IPS-18a (cell line): ENCODE results near the gene AQP2.

Source experiments
- H3K27ac ChIP-seq: one replicate; pipeline ENCODE4 v1.5.1; 2013; ENCODE audit warnings: low read length
- H3K27me3 ChIP-seq: one replicate; pipeline ENCODE4 v1.6.1; 2013; ENCODE audit warnings: mild to moderate bottlenecking, low read length; ENCODE audit not compliant: control insufficient read depth, insufficient read depth
- H3K36me3 ChIP-seq: one replicate; pipeline ENCODE4 v1.6.1; 2013; ENCODE audit warnings: low read depth, low read length; ENCODE audit not compliant: control insufficient read depth
- H3K4me1 ChIP-seq: one replicate; pipeline ENCODE4 v1.6.1; 2013; ENCODE audit warnings: low read depth, low read length; ENCODE audit not compliant: control insufficient read depth
- H3K4me3 ChIP-seq: one replicate; pipeline ENCODE4 v1.5.1; 2013; ENCODE audit warnings: low read length
- H3K9ac ChIP-seq: one replicate; pipeline ENCODE4 v1.6.1; 2013; ENCODE audit warnings: mild to moderate bottlenecking, low read length, moderate library complexity
- H3K9me3 ChIP-seq: one replicate; pipeline ENCODE4 v1.6.1; 2013; ENCODE audit warnings: low read depth, low read length; ENCODE audit not compliant: control insufficient read depth

AQP2 gene

GRCh38 chr12:49961993-49962764, 11.6 kb downstream of the AQP2 start:
- H3K9ac ChIP-seq, result no peak overlapping the region
- no peak overlapping the region for H3K4me3 ChIP-seq
- H3K4me1 ChIP-seq, result peaks cover 17% of the 10 kb centered on the region
- no peaks in the 10 kb centered on the region for H3K36me3 ChIP-seq
- peaks cover 56% of the 10 kb centered on the region for H3K27me3 ChIP-seq
- no peak overlapping the region for H3K27ac ChIP-seq
- no peaks in the 10 kb centered on the region for H3K9me3 ChIP-seq

- peaks cover 62% of the 10 kb centered on the region for H3K27me3 ChIP-seq
- H3K27ac ChIP-seq, result no peak overlapping the region
- H3K9ac ChIP-seq, result no peak overlapping the region
- no peaks in the 10 kb centered on the region for H3K36me3 ChIP-seq
- H3K4me3 ChIP-seq, result no peak overlapping the region
- H3K9me3 ChIP-seq, result no peaks in the 10 kb centered on the region
- H3K4me1 ChIP-seq, result peaks cover 17% of the 10 kb centered on the region
These were observed 12.6 kb downstream of the AQP2 start for GRCh38 chr12:49962861-49963765.

GRCh38 chr12:49963976-49964815, 13.7 kb downstream of the AQP2 start:
- H3K4me3 ChIP-seq, result no peak overlapping the region
- no peak overlapping the region for H3K27ac ChIP-seq
- no peak overlapping the region for H3K9ac ChIP-seq
- H3K27me3 ChIP-seq, result peaks cover 62% of the 10 kb centered on the region
- H3K36me3 ChIP-seq, result no peaks in the 10 kb centered on the region
- H3K4me1 ChIP-seq, result peaks cover 15% of the 10 kb centered on the region
- H3K9me3 ChIP-seq, result no peaks in the 10 kb centered on the region

GRCh38 chr12:49964849-49965624, 14.5 kb downstream of the AQP2 start:
- Histone ChIP-seq H3K4me1 (peaks cover 6% of the 10 kb centered on the region), H3K9me3 (no peaks in the 10 kb centered on the region), H3K4me3 (no peak overlapping the region), H3K27ac (no peak overlapping the region), H3K27me3 (peaks cover 54% of the 10 kb centered on the region), H3K9ac (no peak overlapping the region), H3K36me3 (no peaks in the 10 kb centered on the region)

- Histone ChIP-seq H3K27ac (no peak overlapping the region), H3K36me3 (no peaks in the 10 kb centered on the region), H3K27me3 (peaks cover 46% of the 10 kb centered on the region), H3K9me3 (no peaks in the 10 kb centered on the region), H3K4me1 (no peaks in the 10 kb centered on the region), H3K9ac (no peak overlapping the region), H3K4me3 (no peak overlapping the region)
These were observed 15.3 kb downstream of the AQP2 start for GRCh38 chr12:49965836-49966235.

GRCh38 chr12:49966511-49967041, 16.0 kb downstream of the AQP2 start:
- Histone ChIP-seq H3K9ac (no peak overlapping the region), H3K4me3 (no peak overlapping the region), H3K4me1 (no peaks in the 10 kb centered on the region), H3K27ac (no peak overlapping the region), H3K36me3 (no peaks in the 10 kb centered on the region), H3K27me3 (peaks cover 40% of the 10 kb centered on the region), H3K9me3 (no peaks in the 10 kb centered on the region)

GRCh38 chr12:49967042-49967776, 16.7 kb downstream of the AQP2 start:
- Histone ChIP-seq H3K9ac (no peak overlapping the region), H3K4me3 (peak overlapping the region; percentile 52), H3K27me3 (peaks cover 36% of the 10 kb centered on the region)

GRCh38 chr12:49967777-49968250, 17.3 kb downstream of the AQP2 start:
- H3K9me3 ChIP-seq, result no peaks in the 10 kb centered on the region
- H3K4me3 ChIP-seq, result peak overlapping the region; percentile 52
- no peak overlapping the region for H3K27ac ChIP-seq
- H3K27me3 ChIP-seq, result peaks cover 30% of the 10 kb centered on the region
- no peak overlapping the region for H3K9ac ChIP-seq
- H3K4me1 ChIP-seq, result no peaks in the 10 kb centered on the region
- no peaks in the 10 kb centered on the region for H3K36me3 ChIP-seq

More at GRCh38 chr12:49967042-49967776, 16.7 kb downstream of the AQP2 start:
- Histone ChIP-seq H3K9me3 (no peaks in the 10 kb centered on the region), H3K36me3 (no peaks in the 10 kb centered on the region), H3K4me1 (no peaks in the 10 kb centered on the region), H3K27ac (no peak overlapping the region)

GRCh38 chr12:49968471-49968870, 17.9 kb downstream of the AQP2 start:
- no peak overlapping the region for H3K4me3 ChIP-seq
- H3K27ac ChIP-seq, result no peak overlapping the region
- no peaks in the 10 kb centered on the region for H3K4me1 ChIP-seq

GRCh38 chr12:49969027-49969426, 18.5 kb downstream of the AQP2 start:
- no peak overlapping the region for H3K27ac ChIP-seq
- H3K9me3 ChIP-seq, result no peaks in the 10 kb centered on the region
- no peaks in the 10 kb centered on the region for H3K4me1 ChIP-seq
- no peak overlapping the region for H3K9ac ChIP-seq
- H3K27me3 ChIP-seq, result peaks cover 24% of the 10 kb centered on the region
- no peaks in the 10 kb centered on the region for H3K36me3 ChIP-seq
- H3K4me3 ChIP-seq, result no peak overlapping the region

More at GRCh38 chr12:49968471-49968870, 17.9 kb downstream of the AQP2 start:
- peaks cover 25% of the 10 kb centered on the region for H3K27me3 ChIP-seq
- no peaks in the 10 kb centered on the region for H3K9me3 ChIP-seq
- no peak overlapping the region for H3K9ac ChIP-seq
- H3K36me3 ChIP-seq, result no peaks in the 10 kb centered on the region
